OCI-LY3 (cell line): ENCODE data around the gene PRR27.

Source experiments
- H2AFZ ChIP-seq: fragments of 200-600, 300-600 bp; shearing (Covaris generic); 2 replicates; pipeline ENCODE4 v1.6.0; 2014; ENCODE audit warnings: antibody characterized with exemption, low read depth, low read length
- H3K27ac ChIP-seq: fragments of 200-600, 300-600 bp; sonication (generic); 2 replicates; pipeline ENCODE4 v1.5.1; 2014; ENCODE audit warnings: mild to moderate bottlenecking, low read length, moderate library complexity, mixed read lengths
- H3K27me3 ChIP-seq: fragments of 200-600, 300-600 bp; sonication (generic); 2 replicates; pipeline ENCODE4 v1.6.1; 2014; ENCODE audit warnings: low read depth, low read length, mixed read lengths
- H3K36me3 ChIP-seq: fragments of 200-600, 300-600 bp; sonication (generic); replicated peaks from 2 replicates; pipeline ENCODE3; 2014; ENCODE audit warnings: low read depth, low read length, mixed read lengths
- H3K4me1 ChIP-seq: fragments of 300-600, 200-600 bp; sonication (generic); 2 replicates; pipeline ENCODE4 v1.6.1; 2014; ENCODE audit warnings: low read length, mixed read lengths
- H3K4me2 ChIP-seq: fragments of 200-600, 300-600 bp; sonication (generic); 2 replicates; pipeline ENCODE4 v1.6.1; 2014; ENCODE audit warnings: low read length, mixed read lengths
- H3K4me3 ChIP-seq: fragments of 300-600, 200-600 bp; sonication (generic); 2 replicates; pipeline ENCODE4 v1.5.1; 2014; ENCODE audit warnings: antibody characterized with exemption, mild to moderate bottlenecking, low read length, moderate library complexity
- H3K79me2 ChIP-seq: fragments of 300-600, 200-600 bp; shearing (Covaris generic); 2 replicates; pipeline ENCODE4 v1.6.1; 2014; ENCODE audit warnings: mild to moderate bottlenecking, low read length, mixed read lengths
- H3K9ac ChIP-seq: fragments of 300-600, 200-600 bp; shearing (Covaris generic); 2 replicates; pipeline ENCODE4 v1.6.0; 2014; ENCODE audit warnings: mild to moderate bottlenecking, low read length, moderate library complexity
- H3K9me3 ChIP-seq: fragments of 200-600, 300-600 bp; shearing (Covaris generic); 2 replicates; pipeline ENCODE4 v1.6.1; 2014; ENCODE audit warnings: low read length, mixed read lengths; ENCODE audit not compliant: insufficient read depth
- H4K20me1 ChIP-seq: fragments of 200-600, 300-600 bp; sonication (generic); 2 replicates; pipeline ENCODE4 v1.6.1; 2016; ENCODE audit warnings: low read length, mixed read lengths; ENCODE audit not compliant: insufficient read depth
- CTCF ChIP-seq: fragments of 200-600, 300-600 bp; sonication (generic); IDR thresholded peaks from 2 replicates; pipeline ENCODE4 v1.5.1; 2014; ENCODE audit warnings: antibody characterized with exemption, low read length, low read depth
- EZH2phosphoT487 ChIP-seq: fragments of 200-600 bp; shearing (Covaris generic); IDR thresholded peaks from 2 replicates; pipeline ENCODE4 v1.6.1; 2018; ENCODE audit warnings: antibody characterized with exemption, mixed run types, low read depth

Gene PRR27

GRCh38 chr4:70153937-70154336 is at the start of gene PRR27:
Gene PRR27, plus strand, starts transcription at chr4:70154237. Its CDS starts 139 bp downstream, at chr4:70154376.
- Histone ChIP-seq H3K9ac (no peak within 1 kb of the TSS), H4K20me1 (no peaks in the 10 kb centered on the region), H3K9me3 (no peaks in the 10 kb centered on the region), H2AFZ (no peak within 1 kb of the TSS; the same call in 1 of the 2 replicates), H3K79me2 (no peaks in the 10 kb centered on the region), H3K4me1 (no peaks in the 10 kb centered on the region), H3K4me2 (no peak within 1 kb of the TSS), H3K27me3 (no peaks in the 10 kb centered on the region), H3K4me3 (no peak within 1 kb of the TSS), H3K36me3 (no peaks in the 10 kb centered on the region), H3K27ac (no peak within 1 kb of the TSS)
- TF ChIP-seq CTCF (no peak), EZH2phosphoT487 (no peak)

GRCh38 chr4:70110917-70111316 is 43.1 kb upstream of the PRR27 start:
- Histone ChIP-seq H3K79me2 (no peaks in the 10 kb centered on the region), H3K4me3 (no peak overlapping the region), H3K36me3 (no peaks in the 10 kb centered on the region), H3K4me1 (no peaks in the 10 kb centered on the region), H3K4me2 (no peak overlapping the region), H3K9me3 (no peaks in the 10 kb centered on the region), H3K9ac (no peak overlapping the region), H4K20me1 (no peaks in the 10 kb centered on the region), H2AFZ (no peak overlapping the region), H3K27me3 (no peaks in the 10 kb centered on the region), H3K27ac (no peak overlapping the region)
- TF ChIP-seq EZH2phosphoT487: no peak
- TF ChIP-seq CTCF: no peak

GRCh38 chr4:70113656-70114055 is 40.4 kb upstream of the PRR27 start:
- Histone ChIP-seq H4K20me1 (no peaks in the 10 kb centered on the region), H3K4me1 (no peaks in the 10 kb centered on the region), H3K79me2 (no peaks in the 10 kb centered on the region), H3K4me3 (no peak overlapping the region), H3K36me3 (no peaks in the 10 kb centered on the region), H3K27ac (no peak overlapping the region), H3K9ac (no peak overlapping the region), H2AFZ (no peak overlapping the region), H3K9me3 (no peaks in the 10 kb centered on the region), H3K4me2 (no peak overlapping the region), H3K27me3 (no peaks in the 10 kb centered on the region)
- TF ChIP-seq CTCF (no peak), EZH2phosphoT487 (no peak)

GRCh38 chr4:70114096-70114495 is 39.9 kb upstream of the PRR27 start:
- Histone ChIP-seq H3K36me3 (no peaks in the 10 kb centered on the region), H3K27me3 (no peaks in the 10 kb centered on the region), H3K27ac (no peak overlapping the region), H3K4me3 (no peak overlapping the region), H2AFZ (no peak overlapping the region), H4K20me1 (no peaks in the 10 kb centered on the region), H3K9me3 (no peaks in the 10 kb centered on the region), H3K9ac (no peak overlapping the region), H3K4me1 (no peaks in the 10 kb centered on the region), H3K4me2 (no peak overlapping the region), H3K79me2 (no peaks in the 10 kb centered on the region)
- TF ChIP-seq EZH2phosphoT487: no peak
- no peak for TF ChIP-seq CTCF
